ENCODE data around the gene GPR183.

- TF ChIP-seq CTCF (IDR thresholded peaks at IDR 0.05) (no peak), POLR2A (IDR thresholded peaks at IDR 0.05) (no peak)
Observed at GRCh38 chr13:99267927-99268326, 39.3 kb downstream of the GPR183 start.

All from adrenal gland (tissue), 5 donors.